ENCODE data around the gene RAG1.

DNA sequence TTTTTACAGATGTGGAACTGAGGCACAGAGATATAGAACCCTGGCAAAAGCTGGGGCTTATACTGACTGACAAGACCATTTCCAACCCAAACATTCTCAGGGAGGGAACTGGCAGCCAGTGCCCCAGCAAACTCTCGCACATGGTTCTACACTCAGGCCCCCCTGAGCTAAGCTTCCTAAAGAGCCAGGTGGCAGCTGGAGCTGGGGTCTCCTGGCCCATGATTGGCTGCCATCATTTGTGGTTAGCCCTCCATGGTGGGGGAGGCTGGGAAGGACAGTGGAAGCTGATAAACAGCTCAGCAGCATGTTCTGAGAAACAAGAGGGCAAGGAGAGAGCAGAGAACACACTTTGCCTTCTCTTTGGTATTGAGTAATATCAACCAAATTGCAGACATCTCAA is at the start of gene RAG1:
- no peak for TF ChIP-seq POLR2A (IDR thresholded peaks at IDR 0.05; ENCODE audit: insufficient read depth in 1 of 2, low read depth in 2 of 2, low read length in 2 of 2)
- no peak for TF ChIP-seq U2AF2 (IDR thresholded peaks at IDR 0.05; ENCODE audit: low read depth, low read length)
- TF ChIP-seq, protein P1, sequence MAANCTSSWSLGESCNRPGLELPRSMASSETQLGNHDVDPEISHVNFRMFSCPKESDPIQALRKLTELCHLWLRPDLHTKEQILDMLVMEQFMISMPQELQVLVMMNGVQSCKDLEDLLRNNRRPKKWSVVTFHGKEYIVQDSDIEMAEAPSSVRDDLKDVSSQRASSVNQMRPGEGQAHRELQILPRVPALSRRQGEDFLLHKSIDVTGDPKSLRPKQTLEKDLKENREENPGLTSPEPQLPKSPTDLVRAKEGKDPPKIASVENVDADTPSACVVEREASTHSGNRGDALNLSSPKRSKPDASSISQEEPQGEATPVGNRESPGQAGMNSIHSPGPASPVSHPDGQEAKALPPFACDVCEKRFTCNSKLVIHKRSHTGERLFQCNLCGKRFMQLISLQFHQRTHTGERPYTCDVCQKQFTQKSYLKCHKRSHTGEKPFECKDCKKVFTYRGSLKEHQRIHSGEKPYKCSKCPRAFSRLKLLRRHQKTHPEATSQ (CRISPR knock-in tag; IDR thresholded peaks at IDR 0.05; ENCODE audit: borderline replicate concordance) = no peak
- TF ChIP-seq, protein P2, sequence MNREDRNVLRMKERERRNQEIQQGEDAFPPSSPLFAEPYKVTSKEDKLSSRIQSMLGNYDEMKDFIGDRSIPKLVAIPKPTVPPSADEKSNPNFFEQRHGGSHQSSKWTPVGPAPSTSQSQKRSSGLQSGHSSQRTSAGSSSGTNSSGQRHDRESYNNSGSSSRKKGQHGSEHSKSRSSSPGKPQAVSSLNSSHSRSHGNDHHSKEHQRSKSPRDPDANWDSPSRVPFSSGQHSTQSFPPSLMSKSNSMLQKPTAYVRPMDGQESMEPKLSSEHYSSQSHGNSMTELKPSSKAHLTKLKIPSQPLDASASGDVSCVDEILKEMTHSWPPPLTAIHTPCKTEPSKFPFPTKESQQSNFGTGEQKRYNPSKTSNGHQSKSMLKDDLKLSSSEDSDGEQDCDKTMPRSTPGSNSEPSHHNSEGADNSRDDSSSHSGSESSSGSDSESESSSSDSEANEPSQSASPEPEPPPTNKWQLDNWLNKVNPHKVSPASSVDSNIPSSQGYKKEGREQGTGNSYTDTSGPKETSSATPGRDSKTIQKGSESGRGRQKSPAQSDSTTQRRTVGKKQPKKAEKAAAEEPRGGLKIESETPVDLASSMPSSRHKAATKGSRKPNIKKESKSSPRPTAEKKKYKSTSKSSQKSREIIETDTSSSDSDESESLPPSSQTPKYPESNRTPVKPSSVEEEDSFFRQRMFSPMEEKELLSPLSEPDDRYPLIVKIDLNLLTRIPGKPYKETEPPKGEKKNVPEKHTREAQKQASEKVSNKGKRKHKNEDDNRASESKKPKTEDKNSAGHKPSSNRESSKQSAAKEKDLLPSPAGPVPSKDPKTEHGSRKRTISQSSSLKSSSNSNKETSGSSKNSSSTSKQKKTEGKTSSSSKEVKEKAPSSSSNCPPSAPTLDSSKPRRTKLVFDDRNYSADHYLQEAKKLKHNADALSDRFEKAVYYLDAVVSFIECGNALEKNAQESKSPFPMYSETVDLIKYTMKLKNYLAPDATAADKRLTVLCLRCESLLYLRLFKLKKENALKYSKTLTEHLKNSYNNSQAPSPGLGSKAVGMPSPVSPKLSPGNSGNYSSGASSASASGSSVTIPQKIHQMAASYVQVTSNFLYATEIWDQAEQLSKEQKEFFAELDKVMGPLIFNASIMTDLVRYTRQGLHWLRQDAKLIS (CRISPR knock-in tag; IDR thresholded peaks at IDR 0.05) = no peak
- TF ChIP-seq, protein P3, sequence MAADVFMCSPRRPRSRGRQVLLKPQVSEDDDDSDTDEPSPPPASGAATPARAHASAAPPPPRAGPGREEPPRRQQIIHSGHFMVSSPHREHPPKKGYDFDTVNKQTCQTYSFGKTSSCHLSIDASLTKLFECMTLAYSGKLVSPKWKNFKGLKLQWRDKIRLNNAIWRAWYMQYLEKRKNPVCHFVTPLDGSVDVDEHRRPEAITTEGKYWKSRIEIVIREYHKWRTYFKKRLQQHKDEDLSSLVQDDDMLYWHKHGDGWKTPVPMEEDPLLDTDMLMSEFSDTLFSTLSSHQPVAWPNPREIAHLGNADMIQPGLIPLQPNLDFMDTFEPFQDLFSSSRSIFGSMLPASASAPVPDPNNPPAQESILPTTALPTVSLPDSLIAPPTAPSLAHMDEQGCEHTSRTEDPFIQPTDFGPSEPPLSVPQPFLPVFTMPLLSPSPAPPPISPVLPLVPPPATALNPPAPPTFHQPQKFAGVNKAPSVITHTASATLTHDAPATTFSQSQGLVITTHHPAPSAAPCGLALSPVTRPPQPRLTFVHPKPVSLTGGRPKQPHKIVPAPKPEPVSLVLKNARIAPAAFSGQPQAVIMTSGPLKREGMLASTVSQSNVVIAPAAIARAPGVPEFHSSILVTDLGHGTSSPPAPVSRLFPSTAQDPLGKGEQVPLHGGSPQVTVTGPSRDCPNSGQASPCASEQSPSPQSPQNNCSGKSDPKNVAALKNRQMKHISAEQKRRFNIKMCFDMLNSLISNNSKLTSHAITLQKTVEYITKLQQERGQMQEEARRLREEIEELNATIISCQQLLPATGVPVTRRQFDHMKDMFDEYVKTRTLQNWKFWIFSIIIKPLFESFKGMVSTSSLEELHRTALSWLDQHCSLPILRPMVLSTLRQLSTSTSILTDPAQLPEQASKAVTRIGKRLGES (CRISPR knock-in tag; IDR thresholded peaks at IDR 0.05; ENCODE audit: borderline replicate concordance) = no peak
- TF ChIP-seq SP140L (CRISPR knock-in tag; IDR thresholded peaks at IDR 0.05; ENCODE audit: borderline replicate concordance) = no peak
- TF ChIP-seq RFX1 (IDR thresholded peaks at IDR 0.05) = no peak
- no peak for TF ChIP-seq MTA1 (CRISPR knock-in tag; IDR thresholded peaks at IDR 0.05; ENCODE audit: borderline replicate concordance)
- TF ChIP-seq, protein P4, sequence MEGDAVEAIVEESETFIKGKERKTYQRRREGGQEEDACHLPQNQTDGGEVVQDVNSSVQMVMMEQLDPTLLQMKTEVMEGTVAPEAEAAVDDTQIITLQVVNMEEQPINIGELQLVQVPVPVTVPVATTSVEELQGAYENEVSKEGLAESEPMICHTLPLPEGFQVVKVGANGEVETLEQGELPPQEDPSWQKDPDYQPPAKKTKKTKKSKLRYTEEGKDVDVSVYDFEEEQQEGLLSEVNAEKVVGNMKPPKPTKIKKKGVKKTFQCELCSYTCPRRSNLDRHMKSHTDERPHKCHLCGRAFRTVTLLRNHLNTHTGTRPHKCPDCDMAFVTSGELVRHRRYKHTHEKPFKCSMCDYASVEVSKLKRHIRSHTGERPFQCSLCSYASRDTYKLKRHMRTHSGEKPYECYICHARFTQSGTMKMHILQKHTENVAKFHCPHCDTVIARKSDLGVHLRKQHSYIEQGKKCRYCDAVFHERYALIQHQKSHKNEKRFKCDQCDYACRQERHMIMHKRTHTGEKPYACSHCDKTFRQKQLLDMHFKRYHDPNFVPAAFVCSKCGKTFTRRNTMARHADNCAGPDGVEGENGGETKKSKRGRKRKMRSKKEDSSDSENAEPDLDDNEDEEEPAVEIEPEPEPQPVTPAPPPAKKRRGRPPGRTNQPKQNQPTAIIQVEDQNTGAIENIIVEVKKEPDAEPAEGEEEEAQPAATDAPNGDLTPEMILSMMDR (CRISPR knock-in tag; IDR thresholded peaks at IDR 0.05) = no peak
- no peak for TF ChIP-seq ZNF780A (CRISPR knock-in tag; IDR thresholded peaks at IDR 0.05)
- TF ChIP-seq NAIF1 (CRISPR knock-in tag; IDR thresholded peaks at IDR 0.05; ENCODE audit: borderline replicate concordance) = no peak
- TF ChIP-seq ZFY (CRISPR knock-in tag; IDR thresholded peaks at IDR 0.05) = no peak
- TF ChIP-seq, protein P5, sequence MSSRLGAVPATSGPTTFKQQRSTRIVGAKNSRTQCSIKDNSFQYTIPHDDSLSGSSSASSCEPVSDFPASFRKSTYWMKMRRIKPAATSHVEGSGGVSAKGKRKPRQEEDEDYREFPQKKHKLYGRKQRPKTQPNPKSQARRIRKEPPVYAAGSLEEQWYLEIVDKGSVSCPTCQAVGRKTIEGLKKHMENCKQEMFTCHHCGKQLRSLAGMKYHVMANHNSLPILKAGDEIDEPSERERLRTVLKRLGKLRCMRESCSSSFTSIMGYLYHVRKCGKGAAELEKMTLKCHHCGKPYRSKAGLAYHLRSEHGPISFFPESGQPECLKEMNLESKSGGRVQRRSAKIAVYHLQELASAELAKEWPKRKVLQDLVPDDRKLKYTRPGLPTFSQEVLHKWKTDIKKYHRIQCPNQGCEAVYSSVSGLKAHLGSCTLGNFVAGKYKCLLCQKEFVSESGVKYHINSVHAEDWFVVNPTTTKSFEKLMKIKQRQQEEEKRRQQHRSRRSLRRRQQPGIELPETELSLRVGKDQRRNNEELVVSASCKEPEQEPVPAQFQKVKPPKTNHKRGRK (CRISPR knock-in tag; IDR thresholded peaks at IDR 0.05) = no peak
- TF ChIP-seq, protein P6, sequence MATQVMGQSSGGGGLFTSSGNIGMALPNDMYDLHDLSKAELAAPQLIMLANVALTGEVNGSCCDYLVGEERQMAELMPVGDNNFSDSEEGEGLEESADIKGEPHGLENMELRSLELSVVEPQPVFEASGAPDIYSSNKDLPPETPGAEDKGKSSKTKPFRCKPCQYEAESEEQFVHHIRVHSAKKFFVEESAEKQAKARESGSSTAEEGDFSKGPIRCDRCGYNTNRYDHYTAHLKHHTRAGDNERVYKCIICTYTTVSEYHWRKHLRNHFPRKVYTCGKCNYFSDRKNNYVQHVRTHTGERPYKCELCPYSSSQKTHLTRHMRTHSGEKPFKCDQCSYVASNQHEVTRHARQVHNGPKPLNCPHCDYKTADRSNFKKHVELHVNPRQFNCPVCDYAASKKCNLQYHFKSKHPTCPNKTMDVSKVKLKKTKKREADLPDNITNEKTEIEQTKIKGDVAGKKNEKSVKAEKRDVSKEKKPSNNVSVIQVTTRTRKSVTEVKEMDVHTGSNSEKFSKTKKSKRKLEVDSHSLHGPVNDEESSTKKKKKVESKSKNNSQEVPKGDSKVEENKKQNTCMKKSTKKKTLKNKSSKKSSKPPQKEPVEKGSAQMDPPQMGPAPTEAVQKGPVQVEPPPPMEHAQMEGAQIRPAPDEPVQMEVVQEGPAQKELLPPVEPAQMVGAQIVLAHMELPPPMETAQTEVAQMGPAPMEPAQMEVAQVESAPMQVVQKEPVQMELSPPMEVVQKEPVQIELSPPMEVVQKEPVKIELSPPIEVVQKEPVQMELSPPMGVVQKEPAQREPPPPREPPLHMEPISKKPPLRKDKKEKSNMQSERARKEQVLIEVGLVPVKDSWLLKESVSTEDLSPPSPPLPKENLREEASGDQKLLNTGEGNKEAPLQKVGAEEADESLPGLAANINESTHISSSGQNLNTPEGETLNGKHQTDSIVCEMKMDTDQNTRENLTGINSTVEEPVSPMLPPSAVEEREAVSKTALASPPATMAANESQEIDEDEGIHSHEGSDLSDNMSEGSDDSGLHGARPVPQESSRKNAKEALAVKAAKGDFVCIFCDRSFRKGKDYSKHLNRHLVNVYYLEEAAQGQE (IDR thresholded peaks at IDR 0.05; ENCODE audit: borderline replicate concordance in 1 of 2, low read depth in 1 of 2, low read length in 2 of 2) = no peak
